Panc1 (cell line): Measurements from ENCODE around the gene DLGAP3. TPM values are rescaled to one million over a fixed set of nuclear protein-coding genes. Genes with fewer than 3 reads are reported as not detected.

Source experiments
- ATAC-seq: fragments of 200-7000 bp; cut with Tn5 transposase; 2 replicates; pipeline ENCODE4 v1.9.1; 2020; ENCODE audit warnings: mild to moderate bottlenecking, moderate library complexity
- BruUV-seq: library from RNA; stranded (reverse); fragments of 400-500 nt; replicated peaks from 2 replicates; lab custom pipeline; 2021; lab: Mats Ljungman, UMichigan
- CTCF ChIA-PET: fragments of 300-600 bp; sonication (Branson Sonifier 250); formaldehyde crosslinking; loops from one replicate; lab custom pipeline; 2022; ENCODE audit warnings: antibody characterized with exemption; lab: Charles Lee
- POLR2A ChIA-PET: fragments of 300-600 bp; sonication (Branson Sonifier 250); formaldehyde crosslinking; loops from one replicate; lab custom pipeline; 2022; ENCODE audit warnings: antibody characterized with exemption; lab: Charles Lee
- DNase-seq: peaks from one replicate; pipeline ENCODE4 v3.0.0-alpha.2; 2010; ENCODE audit warnings: low read depth, low spot score
- H3K27ac ChIP-seq: 2 replicates; pipeline ENCODE4 v1.5.1; 2011; ENCODE audit warnings: mild to moderate bottlenecking, low read length, inconsistent platforms
- H3K27me3 ChIP-seq: fragments of 200-500 bp; sonication (Bioruptor generic); 2 replicates; pipeline ENCODE4 v1.6.0; 2014; ENCODE audit warnings: low read length, inconsistent platforms; ENCODE audit not compliant: control insufficient read depth, insufficient read depth
- H3K36me3 ChIP-seq: fragments of 200-500 bp; sonication (Bioruptor generic); 2 replicates; pipeline ENCODE4 v1.5.1; 2014; ENCODE audit warnings: inconsistent platforms, mild to moderate bottlenecking, low read length, moderate library complexity; ENCODE audit not compliant: control insufficient read depth, insufficient read depth
- H3K4me1 ChIP-seq: 2 replicates; pipeline ENCODE4 v1.5.1; 2011; ENCODE audit warnings: inconsistent platforms, mild to moderate bottlenecking, low read length, moderate library complexity; ENCODE audit not compliant: control insufficient read depth, insufficient read depth
- H3K4me3 ChIP-seq, 2 experiments: 2 replicates each; pipeline ENCODE4 v1.5.1; 2011 to 2012; ENCODE audit warnings: low read depth in 2 of 2, low read length in 2 of 2, mild to moderate bottlenecking in 2 of 2, inconsistent platforms in 1 of 2, moderate library complexity in 1 of 2
- H3K9me3 ChIP-seq: fragments of 200-500 bp; sonication (Bioruptor generic); 2 replicates; pipeline ENCODE4 v1.5.1; 2014; ENCODE audit warnings: low read depth, mild to moderate bottlenecking, inconsistent platforms, low read length, moderate library complexity; ENCODE audit not compliant: control insufficient read depth, insufficient read depth
- POLR2AphosphoS5 ChIP-seq: IDR thresholded peaks from 2 replicates; pipeline ENCODE4 v1.6.1; 2012; ENCODE audit warnings: mild to moderate bottlenecking, low read depth, low read length, moderate library complexity
- SIN3A ChIP-seq: IDR thresholded peaks from 2 replicates; pipeline ENCODE4 v1.6.1; 2012; ENCODE audit warnings: low read depth, mild to moderate bottlenecking, low read length, moderate library complexity, borderline replicate concordance; ENCODE audit not compliant: insufficient read depth
- TCF7L2 ChIP-seq: IDR thresholded peaks from 2 replicates; pipeline ENCODE4 v1.6.1; 2011; ENCODE audit warnings: mild to moderate bottlenecking, low read depth, low read length, inconsistent platforms
- in situ Hi-C: cut with HindIII; loops from 2 replicates; pipeline ENCODE4 v1.10.0; 2016; ENCODE audit warnings: low sequenced_read_pairs, low pct_unique_long_range_greater_than_20kb
- intact Hi-C: fragments of 100-400 bp; cut with micrococcal nuclease; formaldehyde crosslinking; loops from one replicate; pipeline ENCODE4 v1.10.0; 2022; ENCODE audit not compliant: unreplicated experiment
- total RNA-seq: library from RNA; stranded (reverse); gene quantifications from one replicate; pipeline ENCODE4 v1.2.1, GENCODE V29; 2021; ENCODE audit not compliant: unreplicated experiment
- TF ChIP-seq, protein P1 (sequence below): fragments of 450-650 bp; IDR thresholded peaks from 2 replicates; pipeline ENCODE4 v1.5.1; 2017; ENCODE audit warnings: mild to moderate bottlenecking
- TF ChIP-seq, protein P2 (sequence below), 2 experiments: IDR thresholded peaks; 2 replicates each; pipeline ENCODE4 v1.6.1; 2011 to 2012; ENCODE audit warnings: low read depth in 2 of 2, control low read depth in 1 of 2, low read length in 1 of 2, mild to moderate bottlenecking in 1 of 2, moderate library complexity in 1 of 2; ENCODE audit not compliant: insufficient read depth in 1 of 2

The DLGAP3 gene
- total RNA-seq, 1 experiment from 2014 or later: 0.87 TPM

DNA sequence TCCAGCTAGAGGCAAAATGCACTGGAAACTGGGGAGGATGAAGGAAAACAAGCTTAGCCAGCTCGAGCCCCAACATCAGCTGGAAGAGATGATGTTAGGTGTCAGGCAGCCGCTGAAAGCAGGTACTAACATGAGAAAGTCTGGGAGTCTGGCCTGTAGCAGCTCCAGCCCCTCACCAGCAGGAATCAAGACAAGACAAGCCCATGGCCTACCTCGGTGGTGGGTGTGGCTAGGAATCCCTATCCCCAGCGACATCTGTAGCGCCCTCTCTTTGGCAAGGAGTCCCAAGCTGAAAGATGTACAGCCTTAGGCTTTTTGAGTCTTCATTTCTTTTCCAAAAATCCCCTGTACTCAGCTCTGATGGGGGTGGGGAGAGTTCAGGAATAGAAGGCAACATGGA is 2.6 kb downstream of the DLGAP3 start:
- intact Hi-C loops: no loop called here
- ATAC-seq: no peak
- TF ChIP-seq SIN3A (no peak), POLR2AphosphoS5 (no peak), TCF7L2 (no peak)
- TF ChIP-seq, protein P1, sequence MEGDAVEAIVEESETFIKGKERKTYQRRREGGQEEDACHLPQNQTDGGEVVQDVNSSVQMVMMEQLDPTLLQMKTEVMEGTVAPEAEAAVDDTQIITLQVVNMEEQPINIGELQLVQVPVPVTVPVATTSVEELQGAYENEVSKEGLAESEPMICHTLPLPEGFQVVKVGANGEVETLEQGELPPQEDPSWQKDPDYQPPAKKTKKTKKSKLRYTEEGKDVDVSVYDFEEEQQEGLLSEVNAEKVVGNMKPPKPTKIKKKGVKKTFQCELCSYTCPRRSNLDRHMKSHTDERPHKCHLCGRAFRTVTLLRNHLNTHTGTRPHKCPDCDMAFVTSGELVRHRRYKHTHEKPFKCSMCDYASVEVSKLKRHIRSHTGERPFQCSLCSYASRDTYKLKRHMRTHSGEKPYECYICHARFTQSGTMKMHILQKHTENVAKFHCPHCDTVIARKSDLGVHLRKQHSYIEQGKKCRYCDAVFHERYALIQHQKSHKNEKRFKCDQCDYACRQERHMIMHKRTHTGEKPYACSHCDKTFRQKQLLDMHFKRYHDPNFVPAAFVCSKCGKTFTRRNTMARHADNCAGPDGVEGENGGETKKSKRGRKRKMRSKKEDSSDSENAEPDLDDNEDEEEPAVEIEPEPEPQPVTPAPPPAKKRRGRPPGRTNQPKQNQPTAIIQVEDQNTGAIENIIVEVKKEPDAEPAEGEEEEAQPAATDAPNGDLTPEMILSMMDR: no peak
- TF ChIP-seq, protein P2, sequence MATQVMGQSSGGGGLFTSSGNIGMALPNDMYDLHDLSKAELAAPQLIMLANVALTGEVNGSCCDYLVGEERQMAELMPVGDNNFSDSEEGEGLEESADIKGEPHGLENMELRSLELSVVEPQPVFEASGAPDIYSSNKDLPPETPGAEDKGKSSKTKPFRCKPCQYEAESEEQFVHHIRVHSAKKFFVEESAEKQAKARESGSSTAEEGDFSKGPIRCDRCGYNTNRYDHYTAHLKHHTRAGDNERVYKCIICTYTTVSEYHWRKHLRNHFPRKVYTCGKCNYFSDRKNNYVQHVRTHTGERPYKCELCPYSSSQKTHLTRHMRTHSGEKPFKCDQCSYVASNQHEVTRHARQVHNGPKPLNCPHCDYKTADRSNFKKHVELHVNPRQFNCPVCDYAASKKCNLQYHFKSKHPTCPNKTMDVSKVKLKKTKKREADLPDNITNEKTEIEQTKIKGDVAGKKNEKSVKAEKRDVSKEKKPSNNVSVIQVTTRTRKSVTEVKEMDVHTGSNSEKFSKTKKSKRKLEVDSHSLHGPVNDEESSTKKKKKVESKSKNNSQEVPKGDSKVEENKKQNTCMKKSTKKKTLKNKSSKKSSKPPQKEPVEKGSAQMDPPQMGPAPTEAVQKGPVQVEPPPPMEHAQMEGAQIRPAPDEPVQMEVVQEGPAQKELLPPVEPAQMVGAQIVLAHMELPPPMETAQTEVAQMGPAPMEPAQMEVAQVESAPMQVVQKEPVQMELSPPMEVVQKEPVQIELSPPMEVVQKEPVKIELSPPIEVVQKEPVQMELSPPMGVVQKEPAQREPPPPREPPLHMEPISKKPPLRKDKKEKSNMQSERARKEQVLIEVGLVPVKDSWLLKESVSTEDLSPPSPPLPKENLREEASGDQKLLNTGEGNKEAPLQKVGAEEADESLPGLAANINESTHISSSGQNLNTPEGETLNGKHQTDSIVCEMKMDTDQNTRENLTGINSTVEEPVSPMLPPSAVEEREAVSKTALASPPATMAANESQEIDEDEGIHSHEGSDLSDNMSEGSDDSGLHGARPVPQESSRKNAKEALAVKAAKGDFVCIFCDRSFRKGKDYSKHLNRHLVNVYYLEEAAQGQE (IDR thresholded peaks at IDR 0.05; ENCODE audit: insufficient read depth in 1 of 2, low read depth in 2 of 2, low read length in 1 of 2): no peak
- ChIA-PET CTCF (no interaction called here), POLR2A (no interaction called here)
- in situ Hi-C loops: no loop called here
- DNase-seq: no peak
- Histone ChIP-seq H3K36me3 (no peaks in the 10 kb centered on the region), H3K4me3 (no peak overlapping the region), H3K9me3 (no peaks in the 10 kb centered on the region), H3K4me1 (no peaks in the 10 kb centered on the region), H3K27ac (no peak overlapping the region), H3K27me3 (peaks cover 31% of the 10 kb centered on the region)
- BruUV-seq: no TSS peak

DNA sequence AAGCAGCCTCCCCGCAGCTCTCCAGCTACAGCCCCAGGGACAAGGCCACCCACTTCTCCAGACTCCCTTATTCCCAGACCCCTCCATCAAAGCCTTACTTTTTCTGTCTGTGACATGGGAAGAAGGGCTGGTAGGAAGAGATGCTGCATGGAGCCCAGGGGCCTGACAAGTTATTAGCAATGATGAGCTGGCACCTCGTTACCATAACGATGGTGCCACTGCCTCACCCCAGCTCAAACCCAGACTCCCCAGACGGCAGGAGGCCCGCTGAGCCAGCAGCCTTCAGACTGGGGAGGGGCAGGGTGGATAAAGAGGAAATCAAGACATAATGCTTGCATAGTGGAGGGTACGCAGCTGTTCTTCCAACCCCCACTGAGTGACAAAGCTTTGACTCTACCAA is 3.3 kb downstream of the DLGAP3 start:
- POLR2A ChIA-PET: no interaction called here
- DNase-seq (no peak), ATAC-seq (no peak)
- H3K36me3 ChIP-seq: no peaks in the 10 kb centered on the region
- CTCF ChIA-PET: no interaction called here
- H3K27me3 ChIP-seq: peaks cover 31% of the 10 kb centered on the region
- intact Hi-C loops: no loop called here
- in situ Hi-C loops: no loop called here
- H3K4me3 ChIP-seq: no peak overlapping the region
- no peaks in the 10 kb centered on the region for H3K4me1 ChIP-seq
- no TSS peak for BruUV-seq
- TF ChIP-seq SIN3A (no peak), TCF7L2 (no peak), POLR2AphosphoS5 (no peak)
- TF ChIP-seq, protein P2 (IDR thresholded peaks at IDR 0.05; ENCODE audit: insufficient read depth in 1 of 2, low read depth in 2 of 2, low read length in 1 of 2): no peak
- TF ChIP-seq, protein P1: no peak
- no peak overlapping the region for H3K27ac ChIP-seq
- H3K9me3 ChIP-seq: no peaks in the 10 kb centered on the region
